GM12872 (cell line): Measurements from ENCODE around the gene WDR20.

ENCODE experiments used
- TF ChIP-seq, protein P1 (sequence below): IDR thresholded peaks from 3 replicates; pipeline ENCODE4 v1.5.1; 2011; ENCODE audit warnings: low read depth, mild to moderate bottlenecking, low read length, moderate library complexity; ENCODE audit not compliant: insufficient read depth

Gene WDR20

GRCh38 chr14:102251161-102251560 lies 111.5 kb downstream of the WDR20 start:
- TF ChIP-seq, protein P1, sequence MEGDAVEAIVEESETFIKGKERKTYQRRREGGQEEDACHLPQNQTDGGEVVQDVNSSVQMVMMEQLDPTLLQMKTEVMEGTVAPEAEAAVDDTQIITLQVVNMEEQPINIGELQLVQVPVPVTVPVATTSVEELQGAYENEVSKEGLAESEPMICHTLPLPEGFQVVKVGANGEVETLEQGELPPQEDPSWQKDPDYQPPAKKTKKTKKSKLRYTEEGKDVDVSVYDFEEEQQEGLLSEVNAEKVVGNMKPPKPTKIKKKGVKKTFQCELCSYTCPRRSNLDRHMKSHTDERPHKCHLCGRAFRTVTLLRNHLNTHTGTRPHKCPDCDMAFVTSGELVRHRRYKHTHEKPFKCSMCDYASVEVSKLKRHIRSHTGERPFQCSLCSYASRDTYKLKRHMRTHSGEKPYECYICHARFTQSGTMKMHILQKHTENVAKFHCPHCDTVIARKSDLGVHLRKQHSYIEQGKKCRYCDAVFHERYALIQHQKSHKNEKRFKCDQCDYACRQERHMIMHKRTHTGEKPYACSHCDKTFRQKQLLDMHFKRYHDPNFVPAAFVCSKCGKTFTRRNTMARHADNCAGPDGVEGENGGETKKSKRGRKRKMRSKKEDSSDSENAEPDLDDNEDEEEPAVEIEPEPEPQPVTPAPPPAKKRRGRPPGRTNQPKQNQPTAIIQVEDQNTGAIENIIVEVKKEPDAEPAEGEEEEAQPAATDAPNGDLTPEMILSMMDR, result no peak

GRCh38 chr14:102252834-102253801 lies 113.4 kb downstream of the WDR20 start:
- TF ChIP-seq, protein P1, result no peak

DNA sequence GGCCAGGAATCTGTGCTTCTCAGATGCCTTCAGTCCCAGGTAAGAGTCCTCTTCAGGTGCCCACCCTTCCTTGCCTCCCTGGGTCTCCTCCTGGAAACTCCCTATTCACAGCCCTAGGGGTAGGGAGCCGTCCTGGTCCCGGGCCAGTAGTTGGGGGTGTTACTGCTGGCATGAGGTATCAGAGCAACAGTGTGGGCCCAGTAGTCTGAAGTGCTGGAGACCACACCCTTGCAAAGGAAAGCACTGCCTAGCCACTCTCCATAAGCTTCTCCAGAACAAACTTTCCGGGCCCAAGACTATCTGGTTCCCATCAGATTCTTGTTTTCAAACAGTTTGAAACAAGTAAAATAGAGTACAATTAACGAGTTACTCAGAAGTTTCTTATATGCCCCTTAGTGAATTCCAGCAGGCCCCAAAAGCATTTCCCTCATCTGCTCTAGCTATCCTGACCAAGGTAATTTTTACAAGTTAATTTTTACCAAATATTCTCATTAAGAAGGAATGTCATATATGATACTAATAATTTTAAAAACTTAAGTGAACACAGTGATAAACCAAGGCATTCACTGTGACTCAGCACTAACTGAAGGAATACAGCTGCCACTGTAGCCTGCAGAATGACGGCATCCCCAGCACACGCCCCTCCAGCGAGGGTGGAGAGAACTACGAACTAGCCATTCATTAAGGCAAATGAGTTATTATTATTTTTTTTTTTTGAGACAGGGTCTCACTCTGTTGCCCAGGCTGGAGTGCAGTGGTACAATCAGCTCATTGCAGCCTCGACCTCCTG lies 115.9 kb downstream of the WDR20 start:
- TF ChIP-seq, protein P1, result no peak

- TF ChIP-seq, protein P1, result no peak
Observed at GRCh38 chr14:102256716-102257115, 117.0 kb downstream of the WDR20 start.

DNA sequence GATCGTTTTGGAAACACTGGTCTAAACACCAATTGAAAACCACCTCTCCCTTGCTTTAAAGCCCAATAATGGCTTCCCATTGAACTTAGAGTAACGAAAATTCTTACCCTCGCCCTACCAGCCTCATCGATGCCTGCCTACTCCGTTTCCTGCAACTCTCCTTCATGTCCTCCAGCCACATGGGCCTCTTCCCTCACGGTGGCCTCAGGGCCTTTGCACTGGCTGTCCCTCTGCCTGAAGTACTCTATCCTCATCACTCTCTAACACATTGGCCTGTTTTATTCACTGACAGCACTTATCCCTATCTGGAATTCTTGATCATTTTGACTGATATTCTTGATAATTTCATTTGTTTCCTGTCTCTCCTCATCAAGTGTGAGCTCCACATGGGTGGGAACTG lies 118.4 kb downstream of the WDR20 start:
- TF ChIP-seq, protein P1, result no peak
